GM12878 (cell line): ENCODE data around the gene MSANTD4. TPM values are rescaled to one million over a fixed set of nuclear protein-coding genes. Genes with fewer than 3 reads are reported as not detected.

Source experiments
- ATAC-seq: fragments of 200-7000 bp; cut with Tn5 transposase; 3 replicates; pipeline ENCODE4 v1.9.1; 2020; ENCODE audit warnings: mild to moderate bottlenecking, moderate library complexity
- BruUV-seq: library from RNA; stranded (reverse); fragments of 400-500 nt; replicated peaks from 2 replicates; lab custom pipeline; 2021; lab: Mats Ljungman, UMichigan
- CTCF ChIA-PET: fragments of 300-600 bp; sonication (Branson Sonifier 250); formaldehyde crosslinking; extraction: SDS; loops from one replicate; lab custom pipeline; 2021; ENCODE audit warnings: inconsistent platforms; lab: Yijun Ruan, JAX
- POLR2A ChIA-PET: fragments of 350-600 bp; formaldehyde crosslinking; extraction: SDS; loops from one replicate; lab custom pipeline; 2021; ENCODE audit warnings: inconsistent platforms; lab: Charles Lee
- RAD21 ChIA-PET: fragments of 300-600 bp; sonication (Branson Sonifier 250); formaldehyde crosslinking; loops from one replicate; lab custom pipeline; 2023; ENCODE audit warnings: antibody characterized with exemption; ENCODE audit not compliant: unreplicated experiment; lab: Charles Lee
- SMC1A ChIA-PET: fragments of 300-600 bp; sonication (Branson Sonifier 250); formaldehyde crosslinking; loops from one replicate; lab custom pipeline; 2023; ENCODE audit not compliant: unreplicated experiment, uncharacterized antibody; lab: Charles Lee
- DNase-seq: peaks from one replicate; pipeline ENCODE4 v3.0.0-alpha.2; 2011; ENCODE audit warnings: low read depth, low spot score
- FAIRE-seq: peaks from 3 replicates; lab custom pipeline; 2011; peaks lifted over from hg19 to GRCh38; lab: Jason Lieb, UNC
- H2AFZ ChIP-seq: 2 replicates; pipeline ENCODE4 v1.6.0; 2011; ENCODE audit warnings: low read depth, low read length, control low read depth; ENCODE audit not compliant: control insufficient read depth
- H3K27ac ChIP-seq: 2 replicates; pipeline ENCODE4 v1.5.1; 2011; ENCODE audit warnings: control low read depth; ENCODE audit not compliant: control insufficient read depth, insufficient read depth
- H3K27me3 ChIP-seq, 2 experiments: replicated peaks in 1 of 2; 2 replicates each; pipeline versions ENCODE4 v1.6.0 to v1.6.1; 2011; ENCODE audit warnings: low read length in 1 of 2; ENCODE audit not compliant: control insufficient read depth in 2 of 2, insufficient read depth in 2 of 2
- H3K36me3 ChIP-seq, 2 experiments: 2 replicates each; pipeline ENCODE4 v1.5.1; 2011; ENCODE audit warnings: low read length in 1 of 2; ENCODE audit not compliant: control insufficient read depth in 2 of 2, insufficient read depth in 2 of 2
- H3K4me1 ChIP-seq: 2 replicates; pipeline ENCODE4 v1.6.1; 2011; ENCODE audit warnings: mild to moderate bottlenecking, low read length, moderate library complexity, mixed read lengths; ENCODE audit not compliant: control insufficient read depth, insufficient read depth
- H3K4me2 ChIP-seq: 2 replicates; pipeline ENCODE4 v1.6.0; 2011; ENCODE audit warnings: control low read depth; ENCODE audit not compliant: control insufficient read depth, insufficient read depth
- H3K4me3 ChIP-seq: fragments of 200-600 bp; sonication (generic); 2 replicates; pipeline ENCODE4 v1.5.1; 2016
- H3K79me2 ChIP-seq: 2 replicates; pipeline ENCODE4 v1.6.0; 2011; ENCODE audit warnings: low read length; ENCODE audit not compliant: control insufficient read depth, insufficient read depth
- H3K9ac ChIP-seq: 2 replicates; pipeline ENCODE4 v1.8.0; 2011; ENCODE audit warnings: low read length, control low read depth, mixed read lengths; ENCODE audit not compliant: control insufficient read depth, insufficient read depth
- H3K9me3 ChIP-seq: replicated peaks from 3 replicates; pipeline ENCODE4 v1.5.1; 2011; ENCODE audit warnings: mild to moderate bottlenecking, low read length; ENCODE audit not compliant: control insufficient read depth, insufficient read depth
- H4K20me1 ChIP-seq: 2 replicates; pipeline ENCODE4 v1.6.0; 2011; ENCODE audit not compliant: control insufficient read depth, insufficient read depth
- CEBPZ ChIP-seq: fragments of 150-350 bp; IDR thresholded peaks from 2 replicates; pipeline ENCODE4 v1.6.1; 2016; ENCODE audit warnings: low read depth, low read length
- CREM ChIP-seq: IDR thresholded peaks from 2 replicates; pipeline ENCODE4 v1.6.1; 2014; ENCODE audit warnings: antibody characterized with exemption, low read depth
- FOXK2 ChIP-seq: fragments of 450-650 bp; IDR thresholded peaks from 2 replicates; pipeline ENCODE4 v1.6.1; 2017; ENCODE audit warnings: mild to moderate bottlenecking, moderate library complexity
- HCFC1 ChIP-seq: fragments of 150-350 bp; IDR thresholded peaks from 2 replicates; pipeline ENCODE4 v1.6.1; 2014; ENCODE audit warnings: low read length
- PML ChIP-seq: IDR thresholded peaks from 2 replicates; pipeline ENCODE4 v1.6.1; 2012; ENCODE audit warnings: low read length, inconsistent platforms
- POLR2A ChIP-seq: IDR thresholded peaks from 2 replicates; pipeline ENCODE4 v1.6.1; 2011; ENCODE audit warnings: low read depth, mild to moderate bottlenecking, low read length
- POLR2AphosphoS2 ChIP-seq: IDR thresholded peaks from 2 replicates; pipeline ENCODE4 v1.6.1; 2011; ENCODE audit warnings: low read depth, mild to moderate bottlenecking, low read length, improper control_type of control experiment, moderate library complexity
- SREBF1 ChIP-seq: IDR thresholded peaks from 2 replicates; pipeline ENCODE4 v1.6.1; 2012; ENCODE audit warnings: mild to moderate bottlenecking, low read length
- TARDBP ChIP-seq: IDR thresholded peaks from 2 replicates; pipeline ENCODE4 v1.6.1; 2016; ENCODE audit warnings: borderline replicate concordance
- TCF7 ChIP-seq: IDR thresholded peaks from 2 replicates; pipeline ENCODE4 v1.6.1; 2014; ENCODE audit warnings: antibody characterized with exemption, borderline replicate concordance
- ZBTB4 ChIP-seq: fragments of 450-650 bp; formaldehyde crosslinking; IDR thresholded peaks from 2 replicates; pipeline ENCODE4 v1.4.0; 2022; ENCODE audit warnings: mild to moderate bottlenecking, moderate library complexity
- ZNF217 ChIP-seq: fragments of 450-650 bp; IDR thresholded peaks from 2 replicates; pipeline ENCODE4 v1.6.1; 2017; ENCODE audit warnings: antibody characterized with exemption, mild to moderate bottlenecking
- WGBS: methylation state at CpG from one replicate; pipeline ENCODE4 v1.1.6; 2016; ENCODE audit warnings: low lambda C conversion rate; ENCODE audit not compliant: insufficient replicate concordance, insufficient coverage; ENCODE audit errors: missing lambda C conversion rate; 5-methylcytosine and 5-hydroxymethylcytosine counted together
- in situ Hi-C: fragments of 300-500 bp; cut with MboI; formaldehyde crosslinking; loops from 9 replicates; pipeline ENCODE4 v1.14.3; 2018; ENCODE audit warnings: mixed read lengths
- intact Hi-C: fragments of 100-400 bp; cut with micrococcal nuclease; formaldehyde crosslinking; loops from one replicate; pipeline ENCODE4 v1.14.2; 2022; ENCODE audit not compliant: unreplicated experiment
- polyA plus RNA-seq, 11 experiments: library from polyadenylated mRNA; depleted of rRNA in 4 of 11; unstranded in 6 of 11; stranded (reverse) in 5 of 11; fragments of >200 nt; fragmentation: Nextera tagmentation in 4 of 11; fragmentation: Illumina TruSeq in 1 of 11; extraction: Ambion mirVana in 4 of 11; extraction: Trizol in 1 of 11; gene quantifications; 1 replicate in 1 of 11; 2 replicates in 10 of 11; pipeline versions ENCODE4 v1.2.1 to v1.2.3, GENCODE V29; 2011 to 2016; ENCODE audit warnings: inconsistent platforms in 2 of 11, missing spikeins in 2 of 11, low read depth in 1 of 11
- total RNA-seq, 4 experiments: library from RNA; depleted of rRNA in 3 of 4; stranded (reverse); fragments of >200 nt in 3 of 4; fragmentation: Illumina TruSeq in 1 of 4; extraction: Trizol in 1 of 4; gene quantifications; 2 replicates each; pipeline versions ENCODE4 v1.2.1 to v1.2.3, GENCODE V29; 2013 to 2021
- TF ChIP-seq, protein P1 (sequence below): IDR thresholded peaks from 2 replicates; pipeline ENCODE4 v1.6.1; 2011; ENCODE audit warnings: low read depth, low read length, improper control_type of control experiment, borderline replicate concordance
- TF ChIP-seq, protein P2 (sequence below): fragments of 150-350 bp; IDR thresholded peaks from 2 replicates; pipeline ENCODE4 v1.6.1; 2014; ENCODE audit warnings: mild to moderate bottlenecking, low read depth, low read length

MSANTD4 gene
- total and polyA plus RNA-seq, 10 of the 15 experiments (the other 5 are each of a cell fraction or from before 2014, with no cell fraction given) = 8.7 to 23.9 (median 16.0) TPM

GRCh38 chr11:106014620-106015019 is 7.4 kb downstream of the MSANTD4 start:
- no TSS peak for BruUV-seq
- no peak overlapping the region for H3K4me2 ChIP-seq
- POLR2A ChIA-PET = no interaction called here
- ATAC-seq (no peak), DNase-seq (no peak), FAIRE-seq (no peak)
- H3K9me3 ChIP-seq = peaks cover 1% of the 10 kb centered on the region; the same call in 1 of the 3 replicates
- 100% methylated on average over 2 of the region's 2 CpGs for WGBS
- RAD21 ChIA-PET = interaction anchor here (1.2 to 1.3 kb wide), 2 partner anchors 8 to 16 kb away, joined by 3 read pairs; no protein-coding TSS in a partner anchor
- H3K27ac ChIP-seq = no peak overlapping the region
- no peak overlapping the region for H3K4me3 ChIP-seq
- CTCF ChIA-PET = interaction anchor here (1.3 kb wide), 1 partner anchor 72 kb away, joined by 3 read pairs; no protein-coding TSS in a partner anchor
- no peak overlapping the region for H3K9ac ChIP-seq
- in situ Hi-C loops = no loop called here
- H3K79me2 ChIP-seq = peaks cover 42% of the 10 kb centered on the region
- no peaks in the 10 kb centered on the region for H4K20me1 ChIP-seq
- no peak overlapping the region for H2AFZ ChIP-seq
- H3K4me1 ChIP-seq = peaks cover 5% of the 10 kb centered on the region; the same call in 1 of the 2 replicates
- no peaks in the 10 kb centered on the region for H3K27me3 ChIP-seq
- intact Hi-C loops = no loop called here
- TF ChIP-seq SREBF1 (no peak), CEBPZ (no peak), PML (no peak), POLR2A (no peak), FOXK2 (no peak), TCF7 (no peak), CREM (no peak), HCFC1 (no peak), TARDBP (no peak), ZBTB4 (CRISPR knock-in tag) (no peak), POLR2AphosphoS2 (no peak), ZNF217 (no peak)
- TF ChIP-seq, protein P1, sequence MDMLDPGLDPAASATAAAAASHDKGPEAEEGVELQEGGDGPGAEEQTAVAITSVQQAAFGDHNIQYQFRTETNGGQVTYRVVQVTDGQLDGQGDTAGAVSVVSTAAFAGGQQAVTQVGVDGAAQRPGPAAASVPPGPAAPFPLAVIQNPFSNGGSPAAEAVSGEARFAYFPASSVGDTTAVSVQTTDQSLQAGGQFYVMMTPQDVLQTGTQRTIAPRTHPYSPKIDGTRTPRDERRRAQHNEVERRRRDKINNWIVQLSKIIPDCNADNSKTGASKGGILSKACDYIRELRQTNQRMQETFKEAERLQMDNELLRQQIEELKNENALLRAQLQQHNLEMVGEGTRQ = no peak
- TF ChIP-seq, protein P2, sequence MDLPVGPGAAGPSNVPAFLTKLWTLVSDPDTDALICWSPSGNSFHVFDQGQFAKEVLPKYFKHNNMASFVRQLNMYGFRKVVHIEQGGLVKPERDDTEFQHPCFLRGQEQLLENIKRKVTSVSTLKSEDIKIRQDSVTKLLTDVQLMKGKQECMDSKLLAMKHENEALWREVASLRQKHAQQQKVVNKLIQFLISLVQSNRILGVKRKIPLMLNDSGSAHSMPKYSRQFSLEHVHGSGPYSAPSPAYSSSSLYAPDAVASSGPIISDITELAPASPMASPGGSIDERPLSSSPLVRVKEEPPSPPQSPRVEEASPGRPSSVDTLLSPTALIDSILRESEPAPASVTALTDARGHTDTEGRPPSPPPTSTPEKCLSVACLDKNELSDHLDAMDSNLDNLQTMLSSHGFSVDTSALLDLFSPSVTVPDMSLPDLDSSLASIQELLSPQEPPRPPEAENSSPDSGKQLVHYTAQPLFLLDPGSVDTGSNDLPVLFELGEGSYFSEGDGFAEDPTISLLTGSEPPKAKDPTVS = no peak
- SMC1A ChIA-PET = interaction anchor here (1.0 to 1.3 kb wide), 2 partner anchors 9 to 45 kb away, joined by 3 read pairs; no protein-coding TSS in a partner anchor
- H3K36me3 ChIP-seq = peaks cover 2 to 8% of the 10 kb centered on the region in 2 experiments
